ENCODE results near the gene PCMTD2. TPM values are rescaled to one million over a fixed set of nuclear protein-coding genes. Genes with fewer than 3 reads are reported as not detected.

Gene PCMTD2
- total RNA-seq, 1 donor from 2014 or later, result 118 TPM

DNA sequence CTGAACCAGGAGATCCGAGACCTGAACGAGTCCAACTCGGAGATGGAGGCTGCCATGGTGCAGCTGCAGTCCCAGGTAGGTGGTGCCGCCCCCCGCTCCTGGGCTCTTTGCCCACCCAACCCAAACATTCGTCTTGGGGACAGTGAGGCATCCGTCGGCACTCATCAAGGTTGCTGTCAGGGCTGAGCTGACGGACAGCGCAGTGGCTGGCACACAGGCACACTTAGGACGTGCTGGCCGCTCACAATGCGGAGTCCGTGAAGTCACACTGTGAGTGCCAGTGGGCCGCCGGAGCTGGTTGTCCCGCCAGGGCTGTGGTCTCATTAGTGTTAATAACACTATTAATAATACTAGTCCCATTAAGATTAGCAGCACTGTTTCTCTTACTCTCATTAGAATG, 18.2 kb upstream of the PCMTD2 start:
- FAIRE-seq (no peak), DNase-seq (ENCODE audit: low spot score in 2 of 2) (no peak)

DNA sequence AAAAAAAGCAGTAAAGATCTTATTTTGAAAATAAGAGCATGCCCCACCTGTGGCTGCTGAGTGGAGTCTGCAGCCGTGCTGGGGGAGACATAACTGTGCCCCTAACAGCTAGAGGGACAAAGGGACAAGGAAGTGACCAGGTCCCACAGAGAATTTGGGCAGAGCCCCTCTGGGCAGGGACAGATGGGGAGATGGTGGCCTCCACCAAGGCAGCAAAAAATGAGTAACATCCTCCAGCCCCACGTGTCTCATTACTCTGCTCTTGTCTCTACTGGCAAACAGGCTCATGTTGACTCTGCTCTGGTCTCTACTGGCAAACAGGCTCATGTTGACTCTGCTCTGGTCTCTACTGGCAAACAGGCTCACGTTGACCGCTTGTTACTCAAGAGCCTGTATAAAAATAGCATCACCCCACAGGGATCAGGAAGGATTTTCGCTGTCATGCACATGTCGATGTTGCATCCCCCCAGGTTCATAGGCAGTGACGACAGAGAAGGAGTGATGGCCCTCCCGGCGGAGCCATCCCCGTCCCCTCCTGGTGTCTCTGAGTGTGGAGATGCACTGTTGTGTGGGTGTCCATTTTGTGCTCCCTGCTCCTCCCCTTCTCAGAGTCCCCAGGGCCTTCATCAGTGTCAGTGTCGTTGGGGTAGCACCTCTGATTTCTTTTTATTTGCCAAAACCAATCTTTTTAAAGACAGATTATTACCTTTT, 17.3 kb upstream of the PCMTD2 start:
- DNase-seq (ENCODE audit: low spot score in 2 of 2) (no peak), FAIRE-seq (no peak)

DNA sequence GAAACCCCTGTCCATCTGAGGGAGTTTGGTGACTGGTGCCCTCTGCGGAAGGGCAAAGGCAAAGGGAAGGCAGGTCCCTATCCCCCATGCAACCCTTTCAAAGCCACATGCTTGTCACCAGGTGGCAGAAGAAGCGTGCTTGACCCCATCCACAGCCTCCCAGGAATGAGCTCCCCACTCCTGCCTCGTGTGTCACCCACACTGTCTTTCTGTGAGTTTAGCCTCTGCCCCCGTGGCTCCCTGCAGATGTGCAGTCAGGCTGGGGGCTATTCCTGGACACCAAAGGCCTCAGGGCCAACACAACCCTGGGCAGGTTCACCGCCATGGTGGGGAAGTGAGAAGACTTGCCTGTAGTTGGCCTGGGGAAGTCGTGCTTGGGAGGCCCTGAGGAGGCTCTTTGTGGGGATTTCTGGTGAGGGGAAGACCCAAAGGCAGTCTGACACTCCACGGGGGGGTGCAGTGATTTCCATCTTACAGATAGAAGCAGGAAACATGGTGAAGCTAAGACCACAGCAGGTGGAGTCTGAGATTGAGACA, 16.6 kb upstream of the PCMTD2 start:
- no peak for DNase-seq (ENCODE audit: low spot score in 2 of 2)

DNA sequence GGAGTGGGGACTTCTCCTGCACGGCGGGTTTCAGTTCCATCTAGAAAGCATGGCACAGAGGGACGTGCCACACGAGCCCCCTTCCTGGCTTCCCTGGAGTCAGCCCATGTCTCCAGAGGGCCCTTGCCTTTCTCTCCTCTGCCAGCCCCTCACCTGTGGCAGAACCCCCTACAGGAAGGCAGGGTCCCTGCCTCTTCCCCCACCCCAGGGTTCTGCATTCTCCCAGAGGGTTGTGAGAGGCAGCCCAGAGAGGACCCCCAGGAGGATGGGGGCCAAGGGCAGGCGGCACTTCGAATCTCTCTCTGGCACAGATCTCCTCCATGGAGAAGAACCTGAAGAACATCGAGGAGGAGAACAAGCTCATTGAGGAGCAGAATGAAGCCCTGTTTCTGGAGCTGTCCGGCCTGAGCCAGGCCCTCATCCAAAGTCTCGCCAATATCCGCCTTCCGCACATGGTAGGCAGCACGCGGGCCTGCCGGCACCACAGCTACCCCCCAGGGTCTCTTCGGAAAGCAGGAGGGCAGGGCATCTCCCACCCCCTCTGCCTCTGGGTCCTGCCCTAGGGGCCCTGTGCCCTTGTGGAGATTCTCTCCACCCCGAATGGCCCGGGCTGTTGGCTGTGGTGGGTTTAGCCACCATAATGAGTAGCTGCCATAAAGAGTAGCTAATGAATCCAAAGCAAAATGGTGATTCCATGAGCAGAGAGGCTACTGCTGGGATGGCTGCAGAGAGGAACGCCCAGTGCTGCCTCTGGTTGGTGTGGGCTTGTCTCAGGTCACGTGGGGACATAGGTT, 15.9 kb upstream of the PCMTD2 start:
- FAIRE-seq (no peak), DNase-seq (ENCODE audit: low spot score in 2 of 2) (no peak)

More for the DNA sequence above, 16.6 kb upstream of the PCMTD2 start:
- no peak for FAIRE-seq

DNA sequence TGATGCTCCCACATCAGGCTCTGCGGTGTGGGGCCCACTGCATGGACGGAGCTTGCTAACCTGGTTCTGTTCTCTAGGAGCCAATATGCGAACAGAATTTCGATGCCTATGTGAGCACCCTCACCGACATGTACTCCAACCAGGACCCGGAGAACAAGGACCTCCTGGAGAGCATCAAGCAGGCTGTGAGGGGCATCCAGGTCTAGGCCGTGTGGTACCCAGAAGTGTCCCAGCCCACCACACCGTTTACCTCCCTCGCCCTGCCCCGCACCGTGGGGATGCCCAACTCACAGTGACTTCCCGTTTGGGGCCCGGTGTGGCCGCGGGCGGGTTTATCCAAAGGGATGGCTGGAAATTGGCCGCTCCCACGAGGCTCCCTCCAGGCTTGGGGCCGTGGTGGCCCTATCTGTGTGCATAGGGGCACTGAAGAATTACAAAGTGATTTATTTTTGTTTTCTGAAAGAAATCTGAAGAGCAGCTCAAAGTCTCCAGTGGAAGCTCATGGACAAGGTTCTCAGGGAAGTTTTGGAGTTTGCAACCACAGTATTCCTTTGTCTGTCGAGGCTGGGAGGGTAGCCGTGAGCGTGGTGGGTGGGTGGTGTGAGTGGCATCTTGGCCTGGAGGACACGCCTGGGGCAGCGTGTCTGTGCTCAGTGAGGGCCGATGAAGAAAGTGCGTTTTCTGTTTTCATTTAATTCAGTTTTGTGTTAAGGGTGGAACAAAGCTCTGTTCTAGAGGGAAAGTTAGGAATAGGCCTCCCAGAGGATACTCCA, 15.1 kb upstream of the PCMTD2 start:
- no peak for DNase-seq (ENCODE audit: low spot score in 2 of 2)
- FAIRE-seq, result no peak

DNA sequence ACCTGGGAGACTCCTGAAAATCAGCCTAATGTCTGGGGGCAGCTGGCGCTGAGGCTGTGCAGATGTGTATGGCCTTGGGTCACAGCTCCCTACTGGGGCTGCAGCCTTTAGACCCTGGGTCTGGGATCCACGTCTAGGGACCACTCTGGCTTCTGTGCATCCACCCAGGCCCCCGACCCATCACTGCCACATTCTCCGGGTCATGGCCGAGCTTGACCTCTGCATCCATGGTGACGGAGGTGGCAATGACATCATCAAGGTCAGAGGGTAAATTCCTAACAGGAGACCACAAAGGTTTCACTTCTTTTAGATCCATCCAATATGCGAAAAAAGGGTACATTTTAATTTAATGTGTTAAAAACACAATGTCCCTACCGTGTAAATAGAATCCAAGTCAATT, 14.5 kb upstream of the PCMTD2 start:
- DNase-seq (ENCODE audit: low spot score in 2 of 2) (no peak), FAIRE-seq (no peak)

DNA sequence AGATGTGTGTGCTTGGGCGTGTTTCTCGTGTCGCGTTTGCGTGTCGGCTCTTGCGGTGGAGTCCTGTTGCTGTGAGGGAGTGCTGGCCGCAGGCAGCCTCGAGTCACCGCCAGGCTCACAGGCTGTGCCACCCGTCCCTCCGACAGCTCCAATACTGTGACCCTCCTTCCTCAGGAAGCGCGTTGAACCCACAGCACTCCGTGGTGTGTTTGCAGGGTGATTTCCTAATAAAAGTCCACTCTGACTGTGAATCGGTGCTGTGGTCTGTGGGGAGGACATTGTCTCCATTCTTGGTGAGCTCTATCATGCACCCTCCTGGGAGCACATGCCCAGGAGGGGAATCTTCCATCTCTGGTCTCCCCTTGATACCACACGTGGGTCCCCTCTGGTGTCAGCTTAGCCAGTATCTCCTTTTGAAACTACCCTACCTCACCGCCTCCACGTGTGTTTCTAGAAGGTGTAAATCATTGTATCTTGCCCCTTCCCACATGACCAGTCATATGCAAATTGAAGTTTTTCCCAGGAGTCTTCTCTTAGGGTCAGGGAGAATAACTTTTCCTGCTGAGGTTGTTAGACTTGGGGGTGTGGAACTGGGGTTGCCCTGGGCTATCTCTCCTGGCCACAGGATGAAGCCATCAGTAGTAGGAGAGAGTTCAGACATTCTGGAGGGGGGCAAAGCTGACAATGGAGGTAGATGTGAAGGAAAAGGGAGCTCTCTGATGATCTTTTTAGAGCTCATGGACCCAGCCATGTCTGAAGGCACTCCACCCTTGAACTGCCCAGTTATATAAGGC, 13.3 kb upstream of the PCMTD2 start:
- FAIRE-seq (no peak), DNase-seq (ENCODE audit: low spot score in 2 of 2) (no peak)

DNA sequence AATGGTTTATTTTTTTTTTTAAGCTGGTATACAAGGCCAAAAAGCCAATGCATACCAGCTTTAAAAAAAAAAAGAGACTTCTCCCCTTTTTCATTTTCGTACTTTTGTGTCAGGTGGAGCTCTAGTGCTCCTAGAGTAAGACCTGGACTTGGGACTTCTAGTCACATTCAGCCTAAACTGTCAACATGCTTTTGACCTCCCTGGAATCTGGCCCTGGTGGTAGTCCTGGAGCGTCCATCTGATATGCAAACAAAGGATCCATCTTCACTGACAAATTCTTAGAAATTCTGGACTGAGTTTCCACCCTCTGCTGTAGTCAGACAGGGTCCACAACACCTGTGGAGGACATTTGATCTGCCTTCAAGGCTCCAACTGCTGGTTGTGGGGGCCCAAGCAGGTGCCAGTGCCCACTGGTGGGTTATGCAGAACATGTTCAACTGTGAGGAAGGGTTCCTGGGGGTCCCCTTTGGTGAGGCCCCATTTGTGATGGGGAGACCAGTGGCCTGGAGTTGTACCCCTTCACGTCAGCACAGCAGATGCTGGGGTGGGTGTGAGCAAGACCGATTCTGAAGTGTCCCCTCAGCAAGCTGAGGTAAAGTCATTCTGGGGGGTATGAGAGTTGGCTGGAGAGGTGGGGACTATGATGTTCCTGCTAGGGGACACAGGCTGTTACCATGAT, 12.6 kb upstream of the PCMTD2 start:
- no peak for DNase-seq (ENCODE audit: low spot score in 2 of 2)
- FAIRE-seq, result no peak

DNA sequence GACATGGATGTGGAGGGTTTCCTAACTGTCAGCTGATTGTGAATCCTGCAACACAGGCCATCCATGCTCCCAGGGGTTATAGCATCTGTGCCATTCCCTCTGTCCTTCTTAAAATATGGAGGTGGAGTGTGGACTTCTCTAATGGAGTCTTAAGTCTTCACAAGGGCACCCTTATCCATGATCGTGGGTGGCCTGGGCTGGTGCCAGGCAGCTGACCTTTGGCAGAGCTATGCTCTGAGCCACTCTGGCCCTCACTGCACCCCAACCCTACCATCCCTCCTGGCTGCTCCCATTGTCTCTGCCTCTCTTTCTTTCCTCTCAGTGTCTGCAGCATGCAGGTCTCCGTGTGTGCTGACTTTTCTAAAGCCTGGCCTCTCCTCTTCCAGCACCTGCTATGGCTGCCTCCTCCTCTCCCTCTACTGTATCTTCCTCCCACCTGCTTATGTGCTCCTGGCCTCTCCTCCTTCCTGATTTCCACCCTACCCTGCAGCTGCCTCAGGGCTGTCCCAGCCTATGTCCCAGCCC, 11.2 kb upstream of the PCMTD2 start:
- DNase-seq (ENCODE audit: low spot score in 2 of 2) (no peak), FAIRE-seq (no peak)

DNA sequence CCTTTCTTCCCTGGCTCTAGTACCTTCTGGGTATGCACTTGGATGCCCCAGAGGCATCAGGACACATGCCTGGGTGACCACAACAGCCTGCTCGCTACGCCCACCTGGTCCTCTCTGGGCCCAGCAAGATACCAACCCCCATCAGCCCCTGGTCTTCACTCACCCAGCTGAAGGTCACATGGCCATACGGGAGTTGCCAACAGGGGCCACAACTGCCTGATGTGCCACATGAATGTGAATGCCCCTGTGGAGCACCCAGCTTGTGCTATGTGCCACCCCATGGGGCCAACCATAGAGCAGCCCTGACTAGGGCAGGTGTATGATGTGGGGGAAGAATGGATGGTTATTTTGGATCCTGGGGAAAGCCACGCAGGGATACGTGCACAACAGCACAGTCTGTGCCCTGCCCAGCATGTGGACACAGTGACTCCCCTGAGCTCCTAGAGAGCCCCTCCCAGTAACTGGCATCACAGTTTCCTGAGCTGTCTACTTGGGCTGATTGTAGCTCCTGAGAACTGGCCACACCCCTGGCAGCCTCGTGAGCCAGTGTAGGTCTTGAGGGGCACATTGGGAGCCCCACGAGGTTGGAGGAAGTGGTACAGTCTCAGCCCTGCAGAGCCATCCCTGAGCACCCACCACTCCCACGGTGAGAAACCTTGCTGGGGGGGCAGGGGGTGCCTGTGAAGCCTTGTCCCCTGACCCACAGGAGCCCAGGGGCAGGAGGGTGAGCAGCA, 10.5 kb upstream of the PCMTD2 start:
- no peak for FAIRE-seq
- no peak for DNase-seq (ENCODE audit: low spot score in 2 of 2)

DNA sequence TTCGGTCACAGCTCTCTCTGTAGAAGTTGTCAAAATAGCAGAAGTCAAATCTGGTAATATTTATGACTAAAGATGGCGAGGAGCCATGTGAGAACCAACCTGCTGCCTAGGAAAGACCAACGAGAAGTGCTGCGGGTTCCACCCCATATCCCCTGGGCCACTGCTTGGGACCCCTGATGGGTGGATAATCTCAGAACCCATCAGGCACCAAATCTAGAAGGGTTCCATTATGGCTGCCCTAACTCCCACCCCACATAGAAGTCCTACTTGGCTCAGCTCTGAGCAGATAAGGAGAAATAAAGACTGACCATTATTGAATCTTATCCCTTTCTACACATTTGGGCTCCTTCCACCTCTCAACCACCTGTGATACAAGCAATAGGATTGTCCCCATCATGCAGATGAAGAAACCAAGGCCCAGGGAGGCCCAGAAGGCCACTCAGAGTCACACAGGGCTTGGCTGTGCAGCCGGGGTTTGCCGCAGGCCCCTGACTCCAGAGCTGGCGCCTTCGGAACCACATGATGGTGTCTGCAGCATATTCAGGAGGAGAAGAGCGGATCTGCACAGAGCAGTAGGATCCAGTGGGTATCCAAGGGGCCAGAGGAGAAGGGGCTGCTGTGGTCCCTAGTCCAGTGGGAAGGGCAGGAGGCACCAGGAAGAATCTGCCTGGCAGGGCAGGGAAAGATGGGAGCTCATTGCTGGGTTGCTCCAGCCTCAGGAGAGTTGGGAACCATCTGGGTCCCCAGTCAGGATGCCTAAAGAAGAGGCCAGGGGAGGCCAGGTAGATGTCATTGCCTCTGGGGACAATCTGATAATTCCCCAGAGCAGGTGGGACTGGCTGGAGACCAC, 9.6 kb upstream of the PCMTD2 start:
- DNase-seq (ENCODE audit: low spot score in 2 of 2) (no peak), FAIRE-seq (no peak)

DNA sequence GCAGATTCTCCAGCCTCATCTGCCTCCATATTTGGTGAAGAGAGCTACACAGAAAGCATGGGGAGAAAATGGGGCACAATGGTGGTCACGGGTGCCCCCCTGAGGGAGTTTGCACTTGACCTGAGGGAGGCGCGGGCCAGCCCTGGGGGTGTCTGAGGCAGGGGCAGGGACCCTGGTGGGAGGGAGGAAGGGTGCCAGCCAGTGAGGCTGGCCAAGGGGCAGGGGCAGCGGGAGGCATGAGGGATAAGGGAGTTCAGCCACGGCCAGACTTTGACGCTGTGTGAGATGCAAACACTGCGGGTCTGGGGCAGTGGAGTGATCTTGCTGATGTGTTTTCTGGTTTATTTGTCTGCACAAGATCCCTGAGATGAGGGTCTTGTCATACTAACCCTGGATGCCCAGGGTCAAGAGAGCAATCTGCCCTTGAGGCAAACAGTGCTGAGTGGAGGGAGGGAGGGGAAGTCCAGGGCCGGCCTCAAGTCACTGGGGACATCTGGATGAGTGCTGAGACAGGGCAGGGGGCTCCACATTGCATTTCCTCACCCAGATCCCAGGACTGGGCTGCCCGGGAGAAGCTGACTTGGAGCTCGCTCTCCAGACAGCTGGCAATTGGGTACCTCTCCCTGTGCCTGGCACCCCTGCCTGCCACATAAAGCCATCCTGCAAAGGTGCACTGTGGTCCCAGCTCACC, 8.8 kb upstream of the PCMTD2 start:
- DNase-seq (ENCODE audit: low spot score in 2 of 2) (no peak), FAIRE-seq (no peak)

DNA sequence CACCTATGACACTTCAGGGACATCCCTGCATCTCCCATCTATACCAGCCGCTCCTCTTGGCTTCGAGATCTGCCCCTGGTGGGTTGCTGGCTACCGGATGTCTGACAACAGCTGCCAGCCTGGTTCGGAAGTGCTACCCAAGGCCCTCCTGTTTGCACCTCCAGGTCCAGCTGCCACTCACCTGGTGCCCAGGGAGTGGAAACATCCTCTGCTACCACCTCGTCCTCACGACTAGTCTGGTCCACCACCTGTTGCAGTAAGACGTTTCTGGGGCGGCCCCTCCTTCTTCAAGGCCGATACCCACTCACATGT, 8.3 kb upstream of the PCMTD2 start:
- FAIRE-seq (no peak), DNase-seq (ENCODE audit: low spot score in 2 of 2) (no peak)

DNA sequence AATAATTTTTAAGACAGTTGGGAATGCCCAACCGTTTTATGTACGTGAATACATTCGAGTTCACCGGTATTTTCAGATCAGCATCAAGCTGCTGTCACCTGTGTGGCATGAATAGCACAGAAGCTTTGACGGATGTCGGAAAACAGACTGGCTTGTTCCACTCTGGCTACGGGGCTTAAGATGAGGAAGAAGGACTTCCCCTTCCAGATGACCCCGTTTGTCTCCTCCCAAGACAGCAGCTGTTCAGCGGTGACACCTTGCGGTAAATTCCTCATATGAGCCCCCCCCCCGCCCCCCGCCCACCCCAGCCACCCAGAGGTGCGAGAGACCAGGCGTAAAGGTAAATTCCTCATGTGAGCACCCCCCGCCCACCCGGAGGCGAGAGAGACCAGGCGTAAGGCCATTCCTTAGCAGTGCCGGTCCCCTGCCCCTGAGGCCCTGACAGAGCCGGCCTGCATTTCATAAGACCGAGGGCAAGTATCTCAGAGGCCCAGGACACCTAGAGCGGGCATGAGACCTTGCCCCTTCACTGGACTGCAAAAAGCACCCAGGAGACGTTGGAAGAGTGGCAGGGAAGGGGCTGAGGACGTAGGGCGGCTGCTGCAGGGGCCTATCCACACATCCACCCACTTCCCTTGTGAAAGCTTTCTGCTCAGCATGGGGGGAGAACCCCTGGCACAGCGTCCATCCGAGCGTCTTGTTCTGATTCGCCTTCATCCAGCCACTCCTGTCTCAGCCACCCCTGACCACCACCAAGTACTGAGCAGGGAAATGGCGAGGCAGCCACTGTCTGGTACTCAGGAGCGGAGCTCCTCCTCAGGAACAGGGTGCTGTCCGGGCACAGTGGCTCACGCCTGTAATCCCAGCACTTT, 7.3 kb upstream of the PCMTD2 start:
- FAIRE-seq, result no peak
- no peak for DNase-seq (ENCODE audit: low spot score in 2 of 2)

DNA sequence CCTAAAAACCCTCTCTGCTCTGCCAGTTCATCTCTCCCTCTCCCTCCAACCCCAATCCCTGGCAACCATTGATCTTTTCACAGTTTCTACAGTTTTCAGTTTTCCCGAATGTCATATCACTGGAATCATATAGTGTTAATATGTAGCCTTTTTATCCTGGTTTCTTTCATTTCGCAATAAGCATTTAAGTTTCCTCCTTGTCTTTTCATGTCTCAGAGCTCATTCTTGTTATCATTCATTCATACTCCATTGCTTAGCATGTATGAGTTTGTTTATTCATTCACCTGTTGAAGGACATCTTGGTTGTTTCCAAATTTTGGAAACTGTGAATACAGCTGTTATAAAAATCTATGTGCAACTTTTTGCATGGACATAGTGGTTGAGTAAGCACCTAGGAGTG, 5.5 kb upstream of the PCMTD2 start:
- FAIRE-seq (no peak), DNase-seq (ENCODE audit: low spot score in 2 of 2) (no peak)

DNA sequence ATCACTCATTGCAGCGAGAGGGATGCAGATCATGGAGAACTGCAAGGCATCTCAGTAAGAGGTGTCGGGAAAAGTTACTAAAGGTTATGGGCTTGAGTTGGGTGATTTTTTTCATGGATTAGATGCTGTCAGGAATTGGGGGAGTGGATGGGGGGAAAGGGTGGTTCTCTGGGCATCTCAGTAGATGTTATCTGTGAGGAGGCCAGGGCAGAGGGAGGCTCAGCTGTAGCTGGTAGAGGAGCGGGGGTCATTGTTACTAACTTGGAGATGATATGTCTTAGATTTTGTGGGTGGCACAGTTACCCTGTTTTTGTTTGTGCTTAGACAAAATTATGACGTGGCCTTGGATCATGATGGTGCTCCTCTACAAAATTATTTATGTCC, 2.6 kb upstream of the PCMTD2 start:
- FAIRE-seq, result no peak
- DNase-seq (ENCODE audit: low spot score in 2 of 2), result no peak

DNA sequence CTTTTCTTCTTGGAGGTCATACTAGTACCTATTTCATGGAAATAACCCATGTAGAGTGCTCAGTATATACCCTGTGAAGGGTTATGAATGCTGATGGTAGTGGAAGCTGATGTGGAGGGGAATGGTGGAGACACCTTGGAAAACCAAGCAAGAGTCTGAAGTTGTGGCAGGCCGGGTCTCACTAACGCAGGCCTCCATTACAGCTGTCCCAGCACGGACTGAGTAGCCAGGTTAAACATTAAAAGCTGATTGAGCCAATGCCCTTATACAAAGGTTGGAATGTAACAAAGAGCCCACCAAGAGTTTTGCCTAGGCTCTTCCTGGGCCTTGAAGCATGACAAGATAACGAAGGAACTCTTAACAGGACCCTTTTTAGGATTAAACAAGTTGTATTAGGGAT, 2.1 kb upstream of the PCMTD2 start:
- no peak for DNase-seq (ENCODE audit: low spot score in 2 of 2)
- no peak for FAIRE-seq
